ENCODE measurements around the gene CDON. TPM values are rescaled to one million over a fixed set of nuclear protein-coding genes. Genes with fewer than 3 reads are reported as not detected.

The CDON gene
- total and polyA plus RNA-seq, 2 donors (not counting 3 experiments of a cell fraction or from before 2014, with no cell fraction given), result 1.6 to 3.8 TPM

- no peak overlapping the region for H3K9ac ChIP-seq (replicated peaks; ENCODE audit: extremely low read depth, insufficient read depth, low read length)
- no peaks in the 10 kb centered on the region for H3K36me3 ChIP-seq (ENCODE audit: control insufficient read depth in 2 of 2, extremely low read depth in 1 of 2, insufficient read depth in 2 of 2, low read length in 2 of 2)
- POLR2A ChIA-PET, result no interaction called here
- H3K27me3 ChIP-seq (ENCODE audit: control insufficient read depth in 2 of 2, insufficient read depth in 2 of 2, low read length in 2 of 2), result peaks cover 4 to 5% of the 10 kb centered on the region in 2 experiments
- FAIRE-seq (no peak), DNase-seq (ENCODE audit: low read depth, low spot score) (no peak)
- no peaks in the 10 kb centered on the region for H3K9me3 ChIP-seq (replicated peaks; ENCODE audit: control insufficient read depth, insufficient read depth, low read length)
- no peaks in the 10 kb centered on the region for H3K79me2 ChIP-seq (ENCODE audit: control insufficient read depth, insufficient read depth, low read length)
- no peak overlapping the region for H3K27ac ChIP-seq (ENCODE audit: insufficient read depth, low read depth, low read length)
- H3K4me3 ChIP-seq (replicated peaks in 1 of 3; ENCODE audit: insufficient read depth in 1 of 3, low read depth in 1 of 3, low read length in 3 of 3), result no peak overlapping the region
- H4K20me1 ChIP-seq (replicated peaks; ENCODE audit: control insufficient read depth, extremely low read depth, insufficient read depth, low read length), result no peaks in the 10 kb centered on the region
- dilution Hi-C loops (cut with MboI; ENCODE audit: extremely low pct_ligation_motif_present, low sequenced_read_pairs), result no loop called here
- intact Hi-C loops (cut with micrococcal nuclease), result no loop called here
- CTCF ChIA-PET, result interaction anchor here (1.3 kb wide), 1 partner anchor 9 kb away, joined by 9 read pairs; no protein-coding TSS in a partner anchor
- BruUV-seq (replicated peaks), result no TSS peak
- no peaks in the 10 kb centered on the region for H3K4me1 ChIP-seq (ENCODE audit: control insufficient read depth, extremely low read depth, insufficient read depth, low read length)
- no peaks in the 10 kb centered on the region for H3K9me1 ChIP-seq (replicated peaks; ENCODE audit: control insufficient read depth, extremely low read depth, insufficient read depth, low read length)
- no peak overlapping the region for H3K4me2 ChIP-seq (ENCODE audit: insufficient read depth, low read length)
- H2AFZ ChIP-seq (ENCODE audit: low read depth, low read length), result no peak overlapping the region
- TF ChIP-seq, protein P1, sequence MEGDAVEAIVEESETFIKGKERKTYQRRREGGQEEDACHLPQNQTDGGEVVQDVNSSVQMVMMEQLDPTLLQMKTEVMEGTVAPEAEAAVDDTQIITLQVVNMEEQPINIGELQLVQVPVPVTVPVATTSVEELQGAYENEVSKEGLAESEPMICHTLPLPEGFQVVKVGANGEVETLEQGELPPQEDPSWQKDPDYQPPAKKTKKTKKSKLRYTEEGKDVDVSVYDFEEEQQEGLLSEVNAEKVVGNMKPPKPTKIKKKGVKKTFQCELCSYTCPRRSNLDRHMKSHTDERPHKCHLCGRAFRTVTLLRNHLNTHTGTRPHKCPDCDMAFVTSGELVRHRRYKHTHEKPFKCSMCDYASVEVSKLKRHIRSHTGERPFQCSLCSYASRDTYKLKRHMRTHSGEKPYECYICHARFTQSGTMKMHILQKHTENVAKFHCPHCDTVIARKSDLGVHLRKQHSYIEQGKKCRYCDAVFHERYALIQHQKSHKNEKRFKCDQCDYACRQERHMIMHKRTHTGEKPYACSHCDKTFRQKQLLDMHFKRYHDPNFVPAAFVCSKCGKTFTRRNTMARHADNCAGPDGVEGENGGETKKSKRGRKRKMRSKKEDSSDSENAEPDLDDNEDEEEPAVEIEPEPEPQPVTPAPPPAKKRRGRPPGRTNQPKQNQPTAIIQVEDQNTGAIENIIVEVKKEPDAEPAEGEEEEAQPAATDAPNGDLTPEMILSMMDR (IDR thresholded peaks at IDR 0.05; ENCODE audit: extremely low read depth in 1 of 2, insufficient read depth in 1 of 2, low read depth in 1 of 2, low read length in 2 of 2), result no peak
- TF ChIP-seq POLR2A (IDR thresholded peaks at IDR 0.05; ENCODE audit: low read depth, low read length), result no peak
- TF ChIP-seq GATA2 (IDR thresholded peaks at IDR 0.05; ENCODE audit: insufficient read depth, insufficient read length, low read depth, low read length), result no peak
- no peak for TF ChIP-seq EZH2 (IDR thresholded peaks at IDR 0.05; ENCODE audit: borderline replicate concordance, low read depth, low read length, severe bottlenecking)
- TF ChIP-seq JUN (IDR thresholded peaks at IDR 0.05; ENCODE audit: borderline replicate concordance, insufficient read depth, insufficient read length, low read depth), result no peak
- TF ChIP-seq FOS (IDR thresholded peaks at IDR 0.05; ENCODE audit: borderline replicate concordance, insufficient read depth, low read length), result no peak
- TF ChIP-seq, protein P2, sequence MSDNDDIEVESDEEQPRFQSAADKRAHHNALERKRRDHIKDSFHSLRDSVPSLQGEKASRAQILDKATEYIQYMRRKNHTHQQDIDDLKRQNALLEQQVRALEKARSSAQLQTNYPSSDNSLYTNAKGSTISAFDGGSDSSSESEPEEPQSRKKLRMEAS (IDR thresholded peaks at IDR 0.05; ENCODE audit: insufficient read depth, insufficient read length), result no peak
These were observed 11.5 kb downstream of the CDON start for GRCh38 chr11:126051117-126051516.
